ENCODE data around the gene RPS6KA3.
"Not testable (repeated sequence)": the region's sequence is repeated elsewhere in the genome, so short reads cannot be mapped to it uniquely, and the experiment has no call there.

The RPS6KA3 gene

GRCh38 chrX:20140420-20140819 is 126.3 kb downstream of the RPS6KA3 start:
- no peak for DNase-seq

GRCh38 chrX:20139966-20140365 is 126.7 kb downstream of the RPS6KA3 start:
- no peak for DNase-seq

- DNase-seq = no peak
These were observed 130.8 kb downstream of the RPS6KA3 start for GRCh38 chrX:20135944-20136343.

- DNase-seq = no peak
These were observed 134.0 kb downstream of the RPS6KA3 start for GRCh38 chrX:20132666-20133065.

GRCh38 chrX:20130357-20130756 is 136.4 kb downstream of the RPS6KA3 start:
- DNase-seq = no peak

GRCh38 chrX:20129547-20129946 is 137.2 kb downstream of the RPS6KA3 start:
- no peak for DNase-seq

- DNase-seq = no peak
These were observed 138.0 kb downstream of the RPS6KA3 start for GRCh38 chrX:20128670-20129069.

GRCh38 chrX:20127440-20127839 is 139.3 kb downstream of the RPS6KA3 start:
- not testable (repeated sequence) for DNase-seq

- not testable (repeated sequence) for DNase-seq
These were observed 139.9 kb downstream of the RPS6KA3 start for GRCh38 chrX:20126833-20127232.

GRCh38 chrX:20124964-20125363 is 141.7 kb downstream of the RPS6KA3 start:
- no peak for DNase-seq

- no peak for DNase-seq
These were observed 148.5 kb downstream of the RPS6KA3 start for GRCh38 chrX:20118065-20118824.

- DNase-seq = no peak
These were observed 150.0 kb downstream of the RPS6KA3 start, which contains the start of gene MAP7D2 for GRCh38 chrX:20116577-20117240. MAP7D2 (minus strand) TSS chrX:20116907; CDS start chrX:20116879, 28 bp downstream.

GRCh38 chrX:20116087-20116576 is 150.6 kb downstream of the RPS6KA3 start:
- no peak for DNase-seq

- DNase-seq = no peak
These were observed 154.5 kb downstream of the RPS6KA3 start for GRCh38 chrX:20112022-20112774.

GRCh38 chrX:20111271-20111670 is 155.4 kb downstream of the RPS6KA3 start:
- DNase-seq = no peak

GRCh38 chrX:20101934-20102581 is 164.7 kb downstream of the RPS6KA3 start:
- no peak for DNase-seq
